Activated CD8-positive, alpha-beta memory T cell treated with anti-CD3 and anti-CD28 coated beads for 24 hours (primary cell): ENCODE data around the gene NKD1.
A peak's percentile ranks its signal among the peaks of the same experiment; 100 is the strongest.

Source experiments
- DNase-seq: peaks from one replicate; pipeline ENCODE4 v3.0.0-alpha.2; 2020

The NKD1 gene

DNA sequence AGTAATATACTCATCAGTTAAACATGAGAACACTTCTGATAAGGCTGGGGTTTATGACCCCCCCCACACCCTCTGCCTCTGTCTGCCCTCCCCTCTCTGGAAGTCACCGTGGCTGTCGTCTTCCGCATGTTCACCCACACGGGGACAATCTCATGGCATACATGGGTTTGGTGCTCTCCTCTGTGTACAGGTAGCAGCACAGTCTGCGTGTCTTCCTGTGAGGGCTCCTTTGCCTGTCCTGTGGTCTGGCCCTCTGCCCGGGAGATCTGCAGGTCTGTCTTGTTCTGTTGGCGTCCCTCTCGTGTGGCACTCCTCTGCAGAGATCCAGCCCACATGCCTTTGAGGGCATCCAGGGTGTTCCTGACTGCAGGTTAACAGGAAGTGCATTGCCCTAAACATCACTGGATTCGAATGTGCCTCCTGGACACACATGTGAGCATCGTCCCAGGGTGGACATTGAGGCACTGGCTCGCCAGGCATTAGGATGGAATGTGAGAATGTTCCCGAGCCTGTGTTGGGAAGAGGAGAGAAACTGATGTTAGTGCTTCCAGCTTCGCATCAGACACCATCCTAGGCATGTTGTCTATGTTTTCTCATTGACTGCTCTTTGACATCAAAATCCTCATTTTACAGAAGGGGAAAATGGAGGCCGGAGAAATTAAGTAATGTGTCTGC is 54.5 kb downstream of the NKD1 start:
- peak; percentile 71 for DNase-seq

DNA sequence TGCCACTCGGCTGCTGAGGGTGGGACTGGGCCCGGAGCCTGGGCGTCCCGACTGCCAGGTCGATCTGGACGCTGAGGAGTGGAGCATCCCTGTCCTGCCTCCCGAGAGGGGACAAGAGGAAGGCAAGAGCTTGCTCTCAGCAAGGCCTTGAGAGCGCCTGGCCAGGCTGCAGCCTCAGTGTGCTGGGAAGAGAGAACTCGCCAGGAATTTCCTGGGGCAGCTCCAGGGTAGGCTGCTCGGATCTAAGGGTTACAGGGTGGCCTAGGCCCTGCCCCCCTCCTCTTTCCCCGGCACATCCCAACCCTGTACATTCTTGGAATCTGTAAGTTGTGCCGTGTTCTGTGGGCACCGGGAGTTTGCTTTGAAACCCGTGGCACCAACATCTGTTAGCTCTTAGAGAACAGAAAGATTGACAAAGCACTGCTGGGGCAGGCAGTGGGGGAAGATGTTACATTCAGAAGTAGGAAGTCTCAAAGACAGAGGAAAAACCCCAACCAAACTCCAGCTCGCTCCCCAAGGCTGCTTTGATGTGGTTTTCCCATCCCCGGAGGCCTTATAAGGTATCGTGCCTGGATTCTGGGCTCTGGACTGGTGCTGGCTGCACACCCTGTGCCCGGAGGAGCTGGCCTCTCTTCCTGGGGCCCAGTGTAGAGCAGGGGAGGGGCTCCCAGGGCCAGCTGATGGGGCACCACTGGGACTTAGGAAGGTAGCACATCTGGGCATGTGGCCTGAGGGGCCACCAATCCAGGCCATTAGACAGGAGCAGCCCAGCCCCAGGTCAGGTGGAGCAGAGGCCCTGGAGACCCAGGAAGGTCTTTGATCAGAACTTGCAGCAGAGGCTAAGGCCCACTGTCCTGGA is 55.2 kb downstream of the NKD1 start:
- no peak for DNase-seq

DNA sequence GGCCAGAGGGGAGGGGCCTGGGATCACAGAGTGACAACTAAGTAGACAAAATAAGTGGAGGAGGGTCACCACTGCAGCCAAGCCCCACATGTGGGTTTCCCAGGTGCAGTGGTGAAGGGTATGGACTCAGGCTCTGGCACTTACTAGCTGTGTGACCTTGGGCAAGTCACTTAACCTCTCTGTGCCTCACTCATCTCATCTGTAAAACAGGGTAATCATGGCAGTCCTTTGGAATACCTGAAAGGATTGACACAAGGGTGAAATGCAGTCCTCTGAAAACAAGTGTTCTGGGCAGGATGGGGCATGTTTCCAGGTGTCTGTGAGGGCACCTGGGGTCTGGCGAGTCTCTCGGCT is 55.8 kb downstream of the NKD1 start:
- no peak for DNase-seq

DNA sequence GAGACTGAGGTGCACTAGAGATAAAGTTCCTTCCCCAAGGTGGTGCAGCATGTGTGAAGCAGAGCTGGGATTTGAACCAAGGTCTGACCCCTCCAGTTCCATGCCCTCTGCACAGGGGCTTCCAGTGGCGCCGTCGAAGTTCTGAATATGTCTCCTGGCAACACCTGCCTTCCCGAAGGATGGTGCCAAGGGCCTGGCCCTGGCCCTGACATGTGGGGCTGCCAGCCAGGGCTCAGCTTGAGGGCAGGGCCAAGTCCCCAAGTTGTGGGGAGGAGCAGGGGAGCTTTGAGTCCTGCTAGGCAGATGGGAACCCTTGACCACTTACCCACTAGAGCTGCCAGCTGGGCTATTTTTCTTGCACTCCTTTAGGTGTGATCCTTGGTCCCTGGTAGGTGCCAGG is 56.4 kb downstream of the NKD1 start:
- no peak for DNase-seq

DNA sequence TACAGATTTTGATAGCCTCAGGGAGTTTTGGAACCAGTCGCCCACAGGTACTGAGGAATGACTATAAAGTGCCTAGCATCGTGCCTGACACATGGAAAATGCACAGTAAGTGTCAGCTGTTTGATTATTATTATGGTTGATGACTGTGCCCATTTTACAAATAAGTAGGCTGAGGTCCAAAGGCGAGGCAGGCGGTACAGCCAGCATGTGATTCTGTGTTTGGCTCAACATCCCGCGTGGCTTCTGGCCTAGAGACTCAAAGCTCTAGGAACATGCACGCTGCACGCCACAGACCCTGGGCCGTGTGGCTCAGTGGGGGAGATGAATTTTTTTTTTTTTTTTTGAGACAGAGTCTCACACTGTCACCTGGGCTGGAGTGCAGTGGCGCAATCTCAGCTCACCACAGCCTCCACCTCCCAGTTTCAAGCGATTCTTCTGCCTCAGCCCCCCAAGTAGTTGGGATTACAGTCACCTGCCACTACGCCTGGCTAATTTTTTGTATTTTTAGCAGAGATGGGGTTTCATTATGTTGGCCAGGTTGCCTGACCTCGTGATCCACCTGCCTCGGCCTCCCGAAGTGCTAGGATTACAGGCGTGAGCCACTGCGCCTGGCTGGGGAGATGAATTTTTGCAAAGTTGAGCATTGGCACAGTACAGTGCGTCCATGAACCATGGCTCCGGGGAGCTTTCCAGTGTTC is 57.7 kb downstream of the NKD1 start:
- DNase-seq, result no peak

DNA sequence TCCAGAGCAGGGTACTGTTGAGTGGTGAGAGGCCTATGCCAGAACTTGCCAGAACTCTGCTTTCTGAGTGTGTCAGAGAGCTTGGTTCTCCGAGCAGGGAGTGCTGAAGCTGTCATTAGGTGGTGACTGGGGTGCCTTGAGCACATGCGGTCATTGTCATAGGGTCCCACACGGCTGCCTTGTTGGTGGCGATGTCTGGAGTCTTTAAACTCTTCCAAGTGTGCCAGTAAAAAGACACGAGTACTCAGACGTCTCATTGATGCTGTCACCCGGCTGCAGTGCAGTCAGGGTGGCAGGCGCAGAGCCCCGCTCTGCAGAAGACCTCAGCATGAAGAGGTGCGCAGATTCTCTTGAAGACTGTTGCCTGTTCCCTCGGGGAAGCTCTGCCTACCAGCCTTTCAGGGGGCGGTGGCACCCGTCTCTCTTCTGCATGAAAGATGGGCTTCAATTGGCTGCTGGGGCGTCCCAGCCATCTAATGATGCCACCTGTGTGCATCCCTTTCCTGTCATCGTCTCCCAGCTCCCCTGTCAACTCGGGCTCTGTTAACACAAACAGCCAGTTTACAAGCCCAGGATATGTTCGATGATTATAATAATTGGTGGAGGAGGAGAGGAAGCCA is 58.3 kb downstream of the NKD1 start:
- DNase-seq, result no peak

DNA sequence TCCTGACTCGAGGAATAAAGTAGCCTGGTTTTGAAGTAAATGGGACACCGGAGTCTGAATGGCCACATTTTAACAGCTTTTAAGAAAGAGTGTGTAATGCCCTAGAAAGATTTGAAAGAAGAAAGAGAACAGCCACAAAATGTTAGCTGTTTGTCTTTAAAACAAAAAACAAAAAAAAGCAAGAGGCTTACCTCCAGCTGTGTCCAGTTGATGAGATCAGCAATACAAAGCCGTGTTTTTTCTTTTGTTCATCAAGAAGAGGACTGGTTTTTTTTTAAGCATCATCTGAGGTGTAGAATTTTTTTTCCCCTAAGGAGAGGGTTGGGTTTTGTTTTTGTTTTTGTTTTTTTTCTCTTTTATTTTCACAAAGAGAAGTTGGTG is 58.8 kb downstream of the NKD1 start:
- no peak for DNase-seq

DNA sequence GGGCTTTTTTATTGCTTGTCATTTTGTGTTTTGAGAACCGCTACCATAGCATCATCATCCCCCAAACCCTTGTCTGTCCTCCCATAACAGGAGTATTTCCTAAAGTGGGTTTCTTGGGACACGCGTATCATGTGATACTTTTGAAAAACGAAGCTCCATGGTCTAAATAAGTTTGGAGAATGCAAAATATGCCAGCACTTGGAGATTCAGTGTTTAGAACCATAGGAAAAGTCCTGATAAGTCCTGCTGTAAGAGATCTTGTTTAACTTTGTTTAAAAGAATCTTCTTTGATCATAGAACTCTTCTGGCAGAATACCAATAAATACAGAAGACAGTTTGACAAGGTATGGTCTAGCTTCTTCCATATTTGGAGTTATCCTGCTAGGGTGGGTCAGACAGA is 59.3 kb downstream of the NKD1 start:
- no peak for DNase-seq

DNA sequence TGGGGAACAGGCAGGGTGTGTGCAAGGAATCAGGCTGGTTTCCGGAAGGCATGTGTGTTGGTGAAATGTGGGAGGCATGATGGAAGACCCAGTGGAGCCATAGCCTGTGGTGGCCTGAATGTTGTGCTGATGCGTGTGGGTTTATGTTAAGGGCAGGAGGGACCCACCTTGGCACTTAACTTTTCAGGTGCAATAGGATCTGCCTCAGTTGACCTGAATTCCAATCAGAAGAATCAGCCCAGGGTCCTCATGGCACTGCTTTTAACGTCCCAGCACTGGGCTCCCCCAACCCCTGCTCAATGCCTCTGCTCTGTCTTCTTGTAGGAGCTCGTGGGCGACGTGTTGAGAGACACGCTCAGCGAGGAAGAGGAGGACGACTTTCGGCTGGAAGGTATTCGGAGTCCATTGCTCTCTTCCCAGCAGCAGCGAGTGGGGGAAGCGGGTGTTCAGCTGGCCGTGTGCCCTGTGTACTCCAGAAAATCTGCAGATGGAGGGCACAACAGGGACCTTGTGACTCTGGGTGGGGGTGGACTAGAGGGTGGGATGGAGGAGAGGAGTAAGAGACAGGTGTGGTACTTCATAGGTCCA is 59.9 kb downstream of the NKD1 start:
- DNase-seq, result no peak

DNA sequence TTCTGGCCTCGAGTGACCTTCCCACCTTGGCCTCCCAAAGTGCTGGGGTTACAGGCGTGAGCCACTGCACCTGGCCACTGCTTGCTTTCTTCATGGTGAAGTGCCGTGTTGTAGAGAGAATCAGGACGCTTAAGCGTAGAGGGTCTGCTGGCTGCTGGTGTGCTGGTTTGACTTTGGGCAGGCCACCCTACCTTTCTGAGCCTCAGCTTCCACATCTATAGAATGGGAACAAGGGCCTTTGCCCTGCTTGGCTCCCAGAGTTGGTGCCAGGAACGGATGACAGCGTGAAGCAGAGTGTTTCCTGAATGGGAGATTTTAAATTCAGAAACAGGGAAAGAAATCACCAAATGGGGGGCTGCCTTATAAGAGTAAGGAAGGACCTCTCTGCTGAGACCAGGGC is 60.9 kb downstream of the NKD1 start:
- DNase-seq, result no peak

DNA sequence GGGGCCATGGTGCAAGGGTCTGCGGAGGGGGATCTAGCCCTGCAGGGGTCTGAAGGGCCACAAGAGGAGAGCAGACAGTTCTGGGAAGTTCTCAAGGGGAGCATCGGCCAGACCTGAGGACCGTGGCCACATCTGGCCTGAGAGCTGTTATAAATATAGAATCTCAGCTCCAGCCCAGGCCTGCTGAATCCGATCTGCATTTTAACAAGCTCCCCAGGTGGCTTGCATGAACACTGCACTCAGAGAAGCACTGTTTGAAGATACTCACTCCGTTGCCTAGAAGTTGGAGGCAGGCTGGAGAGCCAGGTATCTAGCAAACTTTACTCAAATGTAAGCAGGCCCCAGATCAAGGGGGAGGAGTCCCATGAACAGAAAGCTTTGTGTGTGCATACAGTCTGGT is 61.3 kb downstream of the NKD1 start:
- no peak for DNase-seq

DNA sequence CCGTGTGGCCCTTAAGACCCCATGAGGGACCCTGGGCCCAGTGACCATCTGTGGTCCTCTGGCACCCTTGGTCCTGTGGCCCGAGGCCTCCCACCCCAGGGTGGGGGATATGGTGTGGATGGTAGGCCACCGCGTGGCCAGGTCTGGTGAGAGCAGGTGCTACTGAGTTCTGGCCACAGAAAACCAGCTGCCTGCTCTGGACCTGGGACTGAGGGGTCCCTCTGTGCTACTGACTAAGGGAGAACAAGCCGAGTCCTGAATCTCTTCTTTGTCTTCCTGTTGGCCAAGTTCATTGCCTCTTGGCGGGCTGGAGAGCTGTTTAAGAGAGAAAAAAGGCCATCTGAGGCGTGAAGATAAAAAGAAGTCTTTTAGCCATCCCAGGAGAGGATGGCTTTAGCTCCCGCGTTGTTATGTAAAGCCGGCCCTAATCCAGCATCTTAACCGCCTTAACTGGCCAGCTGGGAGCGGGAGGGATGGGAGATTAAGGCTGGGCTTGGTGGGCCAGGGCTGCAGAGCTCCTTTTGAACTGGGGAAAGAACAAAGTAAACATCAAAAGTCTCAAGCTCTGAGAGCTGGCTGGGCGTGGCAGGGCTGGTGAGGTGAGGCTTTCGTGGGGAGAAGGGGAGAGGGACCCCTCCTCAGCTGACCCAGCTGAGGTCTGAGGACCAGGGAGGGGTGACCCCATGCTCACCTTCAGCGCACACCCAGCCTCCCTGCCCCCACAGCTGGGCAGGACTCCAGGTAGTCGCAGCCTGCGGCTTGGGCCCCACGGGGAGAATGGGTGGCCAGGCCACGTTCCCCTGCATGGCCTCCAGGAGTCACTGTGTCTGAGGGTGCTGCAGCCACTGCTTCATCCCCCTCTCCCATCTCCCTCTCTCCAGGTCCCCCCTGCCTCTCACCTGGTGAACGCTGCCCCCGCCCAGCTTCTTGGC is 62.4 kb downstream of the NKD1 start:
- no peak for DNase-seq

DNA sequence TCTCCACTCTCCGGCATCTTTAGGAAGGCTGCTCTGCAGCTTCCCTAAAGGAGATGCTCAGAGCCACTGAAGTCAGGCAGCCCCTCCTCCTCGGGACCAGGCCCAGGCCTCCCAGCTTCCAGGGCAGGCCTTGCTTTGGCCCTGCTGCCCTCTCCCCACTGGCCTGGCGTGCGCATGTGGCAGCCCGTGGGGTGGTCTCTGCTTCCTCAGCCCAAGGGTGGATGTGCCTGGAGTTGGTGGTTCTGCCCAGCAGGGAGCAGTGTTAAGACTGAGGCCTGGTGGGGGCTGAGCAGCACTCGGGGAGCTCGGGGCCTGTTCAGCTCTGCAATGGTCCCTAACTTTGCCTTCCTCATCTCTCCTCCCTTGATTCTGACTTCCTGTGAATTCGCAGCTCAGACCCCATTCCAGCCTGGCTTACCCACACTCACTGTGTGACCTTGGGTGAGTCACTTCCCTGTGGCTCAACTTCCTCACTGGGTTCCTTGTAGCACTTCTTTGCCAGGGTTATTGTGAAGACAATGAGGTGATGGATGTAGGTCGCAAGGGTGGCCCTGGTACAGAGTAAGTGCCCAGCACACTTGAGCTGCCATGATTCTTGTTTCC is 63.2 kb downstream of the NKD1 start:
- no peak for DNase-seq

DNA sequence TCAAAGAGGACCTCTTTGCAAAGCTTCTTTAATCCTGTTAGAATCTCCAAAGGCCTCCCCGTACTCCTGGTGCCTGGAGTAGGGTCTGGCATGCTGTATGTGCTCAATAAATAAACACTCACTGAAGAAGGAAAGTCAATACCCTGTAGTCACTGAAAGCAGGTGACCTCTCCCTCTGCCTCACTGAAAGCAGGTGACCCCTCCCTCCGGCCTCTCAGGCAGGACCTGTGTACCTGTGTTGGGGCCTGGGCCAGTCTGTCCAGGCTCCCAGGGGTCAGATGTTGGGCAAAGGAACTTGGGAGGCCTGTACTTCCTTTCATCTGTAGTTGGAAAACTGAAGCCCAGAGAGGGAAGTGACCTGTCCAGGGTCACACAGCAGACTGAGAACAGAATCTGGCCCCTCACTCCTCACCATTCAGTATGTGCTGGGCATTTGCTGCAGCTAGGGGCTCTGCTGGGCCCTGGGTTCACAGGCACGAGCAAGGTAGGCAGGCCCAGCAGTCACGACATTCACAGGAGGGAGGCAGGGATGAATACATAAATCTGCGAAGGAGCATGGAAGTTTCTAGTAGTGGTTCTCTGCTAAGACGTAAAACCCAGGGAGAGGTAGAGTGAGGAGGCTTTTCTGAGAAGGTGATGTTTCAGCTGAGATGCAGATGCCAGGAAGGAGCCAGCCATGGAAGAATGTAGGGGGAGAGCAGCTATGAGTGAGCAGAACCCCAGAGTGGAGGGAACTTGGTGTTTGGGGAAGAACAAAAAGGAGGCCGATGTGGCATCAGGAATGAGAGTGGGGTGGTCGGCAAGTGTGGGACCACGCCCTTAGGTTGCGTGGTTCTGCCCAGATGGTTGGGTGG is 64.0 kb downstream of the NKD1 start:
- DNase-seq, result no peak

DNA sequence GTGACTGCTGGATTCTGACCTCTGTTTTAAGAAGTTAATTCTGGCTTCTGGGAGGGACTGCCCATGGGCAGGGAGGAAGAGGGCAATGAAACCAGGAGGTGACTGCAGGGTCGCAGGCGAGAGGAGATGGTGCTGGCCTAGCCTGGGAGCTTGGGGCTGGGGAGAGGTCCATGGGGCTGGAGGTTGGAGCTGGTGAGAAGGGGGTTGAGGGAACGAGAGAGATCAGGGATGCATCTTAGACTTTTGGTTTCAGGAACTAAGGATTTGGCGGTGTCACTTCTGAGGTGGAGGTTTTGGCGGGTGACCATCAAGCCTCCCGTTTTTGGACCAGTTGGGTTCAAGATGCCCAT is 64.6 kb downstream of the NKD1 start:
- no peak for DNase-seq

DNA sequence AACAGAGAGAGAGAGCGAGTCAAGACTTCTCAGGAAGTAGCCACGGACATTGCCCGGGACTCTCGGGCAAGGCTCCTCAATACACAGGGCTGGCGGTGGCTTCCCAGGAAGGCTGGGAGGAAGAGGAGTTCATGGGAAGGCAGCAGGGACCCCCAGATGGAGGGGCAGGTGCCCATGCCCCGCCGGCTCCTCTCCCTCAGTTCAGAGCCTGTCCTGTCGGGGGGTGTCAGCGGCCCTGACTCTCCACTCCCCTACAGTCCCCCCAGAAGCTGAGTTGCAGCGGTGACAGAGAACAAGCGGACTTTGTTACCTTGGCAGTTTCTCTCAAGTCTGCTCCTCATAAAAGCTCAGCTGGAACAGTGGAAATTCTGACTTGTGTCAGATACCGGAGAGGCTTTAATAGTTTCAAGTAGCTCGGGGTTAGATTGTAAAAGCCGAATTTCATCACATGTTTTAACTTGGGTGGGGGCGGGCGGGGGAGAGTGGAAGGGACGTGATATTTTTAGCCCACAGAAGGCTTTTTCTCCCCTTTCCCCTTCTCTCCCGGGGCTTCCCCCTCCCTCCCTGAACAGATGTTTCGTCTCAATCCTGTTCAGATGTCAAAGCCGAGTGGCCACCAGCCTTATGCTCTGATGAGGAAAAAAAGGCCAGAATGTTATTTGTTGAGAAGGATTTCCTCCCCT is 65.2 kb downstream of the NKD1 start:
- DNase-seq, result no peak

DNA sequence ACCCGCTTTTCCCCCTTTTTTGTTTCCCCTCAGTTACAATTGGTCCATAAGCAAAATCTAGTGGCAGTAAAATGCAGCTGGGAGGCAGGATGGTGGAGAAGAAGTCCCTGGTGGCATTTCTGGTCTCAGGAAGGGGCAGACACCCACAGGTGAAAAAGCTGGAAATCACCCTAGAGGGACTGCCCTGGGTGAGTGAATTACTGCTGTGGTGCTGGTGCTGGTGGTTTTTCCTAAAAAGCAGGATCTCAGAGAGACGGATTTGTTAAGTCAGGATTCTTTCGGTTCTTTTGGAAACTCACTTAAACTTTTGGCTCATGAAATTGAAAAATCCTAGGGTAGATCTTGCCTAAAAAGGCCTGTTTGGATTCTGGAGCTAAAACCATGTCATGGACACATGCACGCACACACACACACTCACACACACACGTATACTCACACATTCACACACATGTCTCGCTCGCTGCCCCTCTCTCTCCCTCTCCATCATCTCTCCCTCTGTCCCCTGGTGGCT is 65.8 kb downstream of the NKD1 start:
- no peak for DNase-seq

DNA sequence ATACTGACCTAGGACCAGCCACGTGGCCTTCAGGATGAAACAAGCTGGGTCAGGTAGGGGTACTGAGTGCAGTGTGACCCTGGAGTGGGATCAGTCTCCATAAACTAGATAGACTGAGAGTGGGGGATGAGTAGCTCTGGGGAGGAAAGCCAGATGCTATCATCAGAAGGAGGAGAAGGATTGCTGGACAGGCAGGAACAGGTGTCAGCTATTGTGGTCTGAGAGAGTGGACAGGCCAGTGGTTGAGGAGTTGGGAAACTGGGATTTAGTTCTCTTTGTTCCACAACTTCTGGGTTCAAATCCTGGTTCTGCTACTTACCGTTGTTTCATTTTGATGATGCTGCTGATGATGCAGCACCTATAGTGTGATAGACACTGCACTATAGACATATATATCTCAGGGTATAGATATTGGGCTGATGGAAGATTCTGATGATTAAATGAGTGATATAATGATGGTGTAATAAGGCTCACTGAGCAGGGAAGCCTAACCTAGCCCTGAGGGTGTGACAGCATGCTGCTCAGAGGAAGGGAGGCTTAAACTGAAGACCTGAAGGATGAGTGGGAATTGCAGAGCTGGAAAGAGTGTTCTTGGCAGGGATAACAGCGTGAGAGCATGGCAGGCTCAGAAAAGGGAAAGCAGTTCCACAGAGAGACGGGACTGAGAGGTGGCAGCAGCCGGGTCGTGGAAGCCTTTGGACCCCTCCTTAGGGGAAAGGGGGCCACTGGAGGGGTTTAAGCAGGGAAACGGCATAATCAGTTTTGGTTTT is 66.9 kb downstream of the NKD1 start:
- no peak for DNase-seq

DNA sequence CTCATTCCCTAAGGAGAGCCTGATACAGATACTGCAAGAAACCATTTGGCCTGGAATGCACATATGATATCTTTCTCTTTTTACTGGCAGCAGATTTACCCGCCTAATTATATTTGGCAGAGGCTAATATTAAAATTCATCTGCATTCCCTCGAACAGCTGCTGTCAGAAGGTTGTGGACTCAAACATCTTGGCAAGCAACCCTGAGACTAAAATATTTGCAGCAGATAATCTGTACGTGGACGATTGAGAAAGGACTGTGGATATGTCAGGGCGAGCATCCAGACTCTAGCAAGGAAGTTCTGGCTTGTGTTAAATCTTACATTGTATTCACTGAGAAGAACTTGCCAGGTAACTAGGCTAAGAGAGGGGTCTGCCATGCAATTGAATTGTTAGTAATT is 67.7 kb downstream of the NKD1 start:
- DNase-seq, result no peak
